Measurements from ENCODE around the gene MSANTD2.

MSANTD2 gene

DNA sequence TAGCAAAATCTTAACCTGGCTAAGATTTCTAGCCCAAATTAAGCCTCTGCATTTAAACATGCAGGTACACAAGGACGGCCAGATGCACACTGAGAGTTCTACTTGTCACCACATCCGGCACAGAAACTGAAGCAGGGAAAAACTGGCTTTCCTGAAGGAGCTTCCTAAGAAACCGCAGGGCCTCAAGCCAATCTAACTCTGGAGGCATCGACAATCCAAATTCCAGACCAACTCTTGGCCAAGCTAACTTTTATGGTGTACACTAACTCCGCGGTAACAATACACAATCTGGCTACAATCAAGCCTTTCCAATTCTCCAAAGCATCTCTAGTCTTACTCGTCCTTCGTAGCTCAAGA, 1.2 kb downstream of the MSANTD2 start:
- DNase-seq (ENCODE audit: low read depth in 1 of 2, low spot score in 1 of 2), result no peak
- TF ChIP-seq SPI1 (IDR thresholded peaks at IDR 0.05; ENCODE audit: borderline replicate concordance, low read depth) (no peak), POLR2AphosphoS5 (IDR thresholded peaks at IDR 0.05; ENCODE audit: low read depth) (no peak), GABPA (IDR thresholded peaks at IDR 0.05; ENCODE audit: low read depth) (no peak)
- TF ChIP-seq, protein P1, sequence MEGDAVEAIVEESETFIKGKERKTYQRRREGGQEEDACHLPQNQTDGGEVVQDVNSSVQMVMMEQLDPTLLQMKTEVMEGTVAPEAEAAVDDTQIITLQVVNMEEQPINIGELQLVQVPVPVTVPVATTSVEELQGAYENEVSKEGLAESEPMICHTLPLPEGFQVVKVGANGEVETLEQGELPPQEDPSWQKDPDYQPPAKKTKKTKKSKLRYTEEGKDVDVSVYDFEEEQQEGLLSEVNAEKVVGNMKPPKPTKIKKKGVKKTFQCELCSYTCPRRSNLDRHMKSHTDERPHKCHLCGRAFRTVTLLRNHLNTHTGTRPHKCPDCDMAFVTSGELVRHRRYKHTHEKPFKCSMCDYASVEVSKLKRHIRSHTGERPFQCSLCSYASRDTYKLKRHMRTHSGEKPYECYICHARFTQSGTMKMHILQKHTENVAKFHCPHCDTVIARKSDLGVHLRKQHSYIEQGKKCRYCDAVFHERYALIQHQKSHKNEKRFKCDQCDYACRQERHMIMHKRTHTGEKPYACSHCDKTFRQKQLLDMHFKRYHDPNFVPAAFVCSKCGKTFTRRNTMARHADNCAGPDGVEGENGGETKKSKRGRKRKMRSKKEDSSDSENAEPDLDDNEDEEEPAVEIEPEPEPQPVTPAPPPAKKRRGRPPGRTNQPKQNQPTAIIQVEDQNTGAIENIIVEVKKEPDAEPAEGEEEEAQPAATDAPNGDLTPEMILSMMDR (IDR thresholded peaks at IDR 0.05; ENCODE audit: insufficient read depth, low read length), result no peak
- TF ChIP-seq, protein P2, sequence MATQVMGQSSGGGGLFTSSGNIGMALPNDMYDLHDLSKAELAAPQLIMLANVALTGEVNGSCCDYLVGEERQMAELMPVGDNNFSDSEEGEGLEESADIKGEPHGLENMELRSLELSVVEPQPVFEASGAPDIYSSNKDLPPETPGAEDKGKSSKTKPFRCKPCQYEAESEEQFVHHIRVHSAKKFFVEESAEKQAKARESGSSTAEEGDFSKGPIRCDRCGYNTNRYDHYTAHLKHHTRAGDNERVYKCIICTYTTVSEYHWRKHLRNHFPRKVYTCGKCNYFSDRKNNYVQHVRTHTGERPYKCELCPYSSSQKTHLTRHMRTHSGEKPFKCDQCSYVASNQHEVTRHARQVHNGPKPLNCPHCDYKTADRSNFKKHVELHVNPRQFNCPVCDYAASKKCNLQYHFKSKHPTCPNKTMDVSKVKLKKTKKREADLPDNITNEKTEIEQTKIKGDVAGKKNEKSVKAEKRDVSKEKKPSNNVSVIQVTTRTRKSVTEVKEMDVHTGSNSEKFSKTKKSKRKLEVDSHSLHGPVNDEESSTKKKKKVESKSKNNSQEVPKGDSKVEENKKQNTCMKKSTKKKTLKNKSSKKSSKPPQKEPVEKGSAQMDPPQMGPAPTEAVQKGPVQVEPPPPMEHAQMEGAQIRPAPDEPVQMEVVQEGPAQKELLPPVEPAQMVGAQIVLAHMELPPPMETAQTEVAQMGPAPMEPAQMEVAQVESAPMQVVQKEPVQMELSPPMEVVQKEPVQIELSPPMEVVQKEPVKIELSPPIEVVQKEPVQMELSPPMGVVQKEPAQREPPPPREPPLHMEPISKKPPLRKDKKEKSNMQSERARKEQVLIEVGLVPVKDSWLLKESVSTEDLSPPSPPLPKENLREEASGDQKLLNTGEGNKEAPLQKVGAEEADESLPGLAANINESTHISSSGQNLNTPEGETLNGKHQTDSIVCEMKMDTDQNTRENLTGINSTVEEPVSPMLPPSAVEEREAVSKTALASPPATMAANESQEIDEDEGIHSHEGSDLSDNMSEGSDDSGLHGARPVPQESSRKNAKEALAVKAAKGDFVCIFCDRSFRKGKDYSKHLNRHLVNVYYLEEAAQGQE (IDR thresholded peaks at IDR 0.05; ENCODE audit: insufficient replicate concordance, low read depth), result no peak
- Histone ChIP-seq H3K27ac (replicated peaks) (no peak overlapping the region), H3K4me3 (replicated peaks; ENCODE audit: insufficient read depth, low read length) (peak overlapping the region; percentile 96), H3K27me3 (ENCODE audit: insufficient read depth, poor library complexity, severe bottlenecking) (peaks cover 3% of the 10 kb centered on the region)

DNA sequence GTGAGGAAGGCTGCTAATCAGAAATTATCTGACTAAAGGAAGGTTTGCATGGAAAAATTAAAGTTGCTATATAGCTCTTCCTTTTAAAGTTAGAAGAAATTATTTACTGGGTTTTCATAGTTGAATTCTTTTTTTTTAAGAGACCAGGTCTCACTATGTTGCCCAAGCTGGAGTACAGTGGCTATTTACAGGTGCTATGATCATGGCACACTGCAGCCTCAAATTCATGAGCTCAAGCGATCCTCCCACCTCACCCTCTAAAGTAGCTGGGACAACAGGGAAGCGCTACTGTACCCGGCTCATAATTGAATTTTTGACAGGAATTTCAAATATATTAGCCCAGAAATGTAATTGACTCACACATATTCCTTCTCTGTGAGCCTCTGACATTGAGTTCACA, 3.9 kb downstream of the MSANTD2 start:
- DNase-seq (ENCODE audit: low read depth in 1 of 2, low spot score in 1 of 2), result no peak
- TF ChIP-seq, protein P1 (IDR thresholded peaks at IDR 0.05; ENCODE audit: insufficient read depth, low read length), result no peak
- TF ChIP-seq POLR2AphosphoS5 (IDR thresholded peaks at IDR 0.05; ENCODE audit: low read depth) (no peak), GABPA (IDR thresholded peaks at IDR 0.05; ENCODE audit: low read depth) (no peak), SPI1 (IDR thresholded peaks at IDR 0.05; ENCODE audit: borderline replicate concordance, low read depth) (no peak)
- TF ChIP-seq, protein P2 (IDR thresholded peaks at IDR 0.05; ENCODE audit: insufficient replicate concordance, low read depth), result no peak
- Histone ChIP-seq H3K27ac (replicated peaks) (no peak overlapping the region), H3K4me3 (replicated peaks; ENCODE audit: insufficient read depth, low read length) (no peak overlapping the region), H3K27me3 (ENCODE audit: insufficient read depth, poor library complexity, severe bottlenecking) (peaks cover 3% of the 10 kb centered on the region)

DNA sequence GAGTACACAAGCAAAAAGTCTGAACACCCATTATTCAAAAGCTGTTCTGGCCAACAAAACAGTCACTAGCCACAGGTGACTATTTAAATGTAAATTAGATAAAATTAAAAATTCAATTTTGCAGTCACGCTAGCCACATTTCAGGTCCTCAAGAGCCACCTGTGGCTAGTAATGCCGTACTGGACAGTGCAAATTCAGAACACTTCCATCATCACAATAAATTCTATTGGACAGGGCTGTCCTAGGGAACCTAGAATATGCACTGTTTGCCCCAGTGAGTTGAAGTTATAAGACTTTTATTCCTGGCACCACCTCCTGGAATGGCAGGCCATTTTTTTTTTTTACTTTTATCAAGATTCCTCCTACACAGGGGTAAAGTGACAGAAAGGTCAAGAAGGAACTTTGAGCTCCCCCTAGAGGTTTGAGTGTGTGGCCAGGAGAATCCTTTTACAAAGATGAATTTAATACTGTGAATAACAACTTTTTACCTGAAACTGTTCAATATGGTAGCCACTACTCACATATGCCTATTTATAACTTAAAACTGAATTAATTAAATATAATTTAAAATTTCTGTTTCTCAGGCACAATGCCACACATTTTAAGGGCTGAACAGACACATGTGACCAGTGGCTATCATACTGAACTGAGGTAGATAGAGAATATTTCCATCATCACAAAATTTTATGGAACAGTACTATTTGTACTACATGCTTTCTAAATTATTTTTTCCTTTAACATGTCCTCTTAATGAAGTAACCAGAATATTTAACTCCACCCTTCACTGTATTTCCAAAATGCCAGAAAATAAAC, 6.5 kb downstream of the MSANTD2 start:
- peaks cover under 1% of the 10 kb centered on the region for H3K27me3 ChIP-seq (ENCODE audit: insufficient read depth, poor library complexity, severe bottlenecking)
- no peak overlapping the region for H3K27ac ChIP-seq (replicated peaks)
- H3K4me3 ChIP-seq (replicated peaks; ENCODE audit: insufficient read depth, low read length), result no peak overlapping the region
- TF ChIP-seq, protein P2 (IDR thresholded peaks at IDR 0.05; ENCODE audit: insufficient replicate concordance, low read depth), result no peak
- TF ChIP-seq, protein P1 (IDR thresholded peaks at IDR 0.05; ENCODE audit: insufficient read depth, low read length), result peak; percentile 54
- peak; percentile 26 to 48 for DNase-seq (ENCODE audit: low read depth in 1 of 2, low spot score in 1 of 2)
